Colonic mucosa (tissue), 4 donors: ENCODE data around the gene THRA. TPM values are rescaled to one million over a fixed set of nuclear protein-coding genes. Genes with fewer than 3 reads are reported as not detected.
A peak's percentile ranks its signal among the peaks of the same experiment; 100 is the strongest.

Experiments
- DNase-seq: peaks from one replicate; pipeline ENCODE4 v3.0.0-alpha.2; 2020
- H3K27ac ChIP-seq: fragments of 200-600 bp; one replicate; pipeline ENCODE4 v1.8.0; 2021
- H3K27me3 ChIP-seq: fragments of 200-600 bp; one replicate; pipeline ENCODE4 v1.8.0; 2021
- H3K36me3 ChIP-seq: fragments of 200-600 bp; one replicate; pipeline ENCODE4 v1.8.0; 2021
- H3K4me1 ChIP-seq: fragments of 200-600 bp; one replicate; pipeline ENCODE4 v1.8.0; 2021; ENCODE audit warnings: mild to moderate bottlenecking
- H3K4me3 ChIP-seq: fragments of 200-600 bp; one replicate; pipeline ENCODE4 v1.8.0; 2021
- H3K9ac ChIP-seq, 2 donors: one replicate each; pipeline ENCODE4 v1.7.0; 2013; ENCODE audit warnings: control low read depth in 2 of 2, low read depth in 2 of 2, low read length in 2 of 2
- H3K9me3 ChIP-seq: fragments of 200-600 bp; one replicate; pipeline ENCODE4 v1.8.0; 2021
- CTCF ChIP-seq: fragments of 200-600 bp; IDR thresholded peaks from one replicate; pipeline ENCODE4 v1.8.0; 2022; ENCODE audit warnings: antibody characterized with exemption, mild to moderate bottlenecking
- intact Hi-C: fragments of 100-400 bp; cut with DNase I; formaldehyde crosslinking; loops from one replicate; pipeline ENCODE4 v1.14.1; 2022
- total RNA-seq, 2 donors: library from RNA; stranded (reverse); fragmentation: NEBNext Ultra II Directional in 1 of 2; extraction: Animal tissue kit (Norgen Biotek cat#: 25700) in 1 of 2; gene quantifications; one replicate each; pipeline ENCODE4 v1.2.1, GENCODE V29; 2021
- donor health status: healthy.
- donor health status: DM: no; HTN: no; CAD: no.
- donor health status: DM: no; HTN: no; CAD: no.

Gene THRA
- total RNA-seq, 2 donors from 2014 or later, result 40.3 to 44.5 TPM

DNA sequence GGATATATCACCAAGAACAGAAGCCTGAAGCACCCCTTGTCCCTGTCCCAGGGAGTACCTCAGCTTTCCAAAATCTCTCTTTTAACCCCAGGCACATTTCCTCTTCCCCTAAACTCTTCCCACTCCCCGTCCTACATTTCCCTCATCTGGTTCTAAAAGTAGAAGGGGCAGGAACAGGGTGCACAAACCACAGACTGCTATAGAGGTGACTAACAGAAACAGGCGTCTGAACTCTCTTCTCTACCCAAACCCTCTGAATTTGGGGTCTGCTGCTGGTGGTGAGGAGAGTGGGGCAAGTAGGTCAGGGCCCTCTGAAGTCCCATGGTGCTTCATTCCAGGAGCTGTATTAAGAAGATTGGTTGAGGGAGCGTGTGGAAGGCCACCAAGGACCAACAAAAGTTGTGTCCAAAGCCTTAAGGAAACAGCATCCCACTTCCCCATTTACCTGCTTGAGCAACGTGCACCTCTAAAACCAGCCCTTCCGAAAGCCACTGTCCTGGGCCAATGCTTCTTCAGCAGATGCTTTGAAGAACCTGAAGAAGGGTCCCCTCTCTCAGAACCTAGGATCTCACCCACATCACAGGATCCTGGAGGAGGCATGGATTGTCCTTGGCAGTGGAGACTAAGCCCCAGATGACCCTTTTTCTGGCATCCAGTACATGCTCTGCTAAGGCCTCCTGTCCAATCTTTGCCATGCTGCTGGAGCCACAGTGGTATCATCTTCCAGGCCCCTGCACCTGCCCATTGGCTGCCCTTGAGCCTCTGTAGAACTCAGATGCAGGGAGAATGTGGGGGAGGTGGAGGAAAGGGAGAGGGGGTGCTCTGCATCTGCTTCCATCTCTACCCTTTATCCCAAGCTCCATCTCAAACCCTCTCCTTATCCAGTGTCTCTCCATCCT lies 43.3 kb downstream of the THRA start:
- Histone ChIP-seq H3K27ac (peak overlapping the region; percentile 93), H3K9me3 (no peaks in the 10 kb centered on the region), H3K4me3 (no peak overlapping the region), H3K9ac (peak overlapping the region; percentile 35 to 37), H3K4me1 (peaks cover 49% of the 10 kb centered on the region), H3K27me3 (no peaks in the 10 kb centered on the region), H3K36me3 (no peaks in the 10 kb centered on the region)
- intact Hi-C loops, result no loop called here
- no peak for DNase-seq
- no peak for TF ChIP-seq CTCF

- no peaks in the 10 kb centered on the region for H3K36me3 ChIP-seq
- no peaks in the 10 kb centered on the region for H3K9me3 ChIP-seq
- no peak overlapping the region for H3K4me3 ChIP-seq
- TF ChIP-seq CTCF, result no peak
- DNase-seq, result no peak
- peak overlapping the region; percentile 93 for H3K27ac ChIP-seq
- H3K4me1 ChIP-seq, result peaks cover 49% of the 10 kb centered on the region
- intact Hi-C loops, result no loop called here
- H3K9ac ChIP-seq, result peak overlapping the region; percentile 37 to 47
- no peaks in the 10 kb centered on the region for H3K27me3 ChIP-seq
These were observed 44.2 kb downstream of the THRA start for GRCh38 chr17:40106760-40107521.

GRCh38 chr17:40107522-40108174 lies 44.9 kb downstream of the THRA start:
- no peak for TF ChIP-seq CTCF
- no peaks in the 10 kb centered on the region for H3K9me3 ChIP-seq
- H3K36me3 ChIP-seq, result no peaks in the 10 kb centered on the region
- no peaks in the 10 kb centered on the region for H3K27me3 ChIP-seq
- DNase-seq, result no peak
- H3K4me3 ChIP-seq, result no peak overlapping the region
- peak overlapping the region; percentile 47 to 52 for H3K9ac ChIP-seq
- peak overlapping the region; percentile 93 for H3K27ac ChIP-seq
- intact Hi-C loops, result no loop called here
- peaks cover 55% of the 10 kb centered on the region for H3K4me1 ChIP-seq

GRCh38 chr17:40108970-40109824 lies 46.4 kb downstream of the THRA start:
- TF ChIP-seq CTCF, result no peak
- Histone ChIP-seq H3K27ac (peak overlapping the region; percentile 93), H3K4me1 (peaks cover 53% of the 10 kb centered on the region), H3K9me3 (no peaks in the 10 kb centered on the region), H3K27me3 (no peaks in the 10 kb centered on the region), H3K9ac (peak overlapping the region in 1 of 2 donors; percentile 66), H3K4me3 (no peak overlapping the region), H3K36me3 (no peaks in the 10 kb centered on the region)
- intact Hi-C loops, result no loop called here
- DNase-seq, result no peak
